Endometrial microvascular endothelial cells (primary cell): ENCODE results near the gene MEIS2. TPM values are rescaled to one million over a fixed set of nuclear protein-coding genes. Genes with fewer than 3 reads are reported as not detected.

ENCODE experiments used
- in situ Hi-C: cut with HindIII; loops from 2 replicates; pipeline ENCODE4 v1.10.0; 2017; ENCODE audit warnings: low sequenced_read_pairs, low pct_unique_long_range_greater_than_20kb; ENCODE audit errors: inconsistent ontology term
- total RNA-seq: library from RNA; depleted of rRNA; stranded (reverse); fragments of >200 nt; gene quantifications from one replicate; pipeline ENCODE4 v1.2.3, GENCODE V29; 2015; ENCODE audit errors: inconsistent ontology term

The MEIS2 gene
- total RNA-seq, 1 donor from 2014 or later, result 40.9 TPM

- in situ Hi-C loops, result no loop called here
These were observed 16.7 kb upstream of the MEIS2 start for GRCh38 chr15:37117030-37117429.

DNA sequence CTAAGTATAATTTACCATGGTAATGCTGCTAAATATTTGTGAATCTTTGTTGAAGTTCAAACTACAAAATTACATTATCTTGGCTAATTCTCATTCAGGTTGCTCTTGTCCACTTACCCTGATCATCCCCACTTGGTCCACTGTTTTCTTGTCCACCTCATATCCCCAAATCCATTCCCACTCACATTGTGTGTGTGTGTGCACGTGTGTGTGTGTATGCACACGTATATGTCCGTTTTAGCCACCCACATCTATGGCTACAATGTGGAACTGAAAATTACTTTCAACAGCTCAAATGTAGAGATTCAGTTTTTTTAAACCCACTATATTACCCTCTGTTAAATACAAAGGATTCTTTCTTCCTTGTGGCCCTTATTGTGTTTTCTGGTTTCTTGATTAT, 15.2 kb upstream of the MEIS2 start:
- in situ Hi-C loops, result no loop called here

DNA sequence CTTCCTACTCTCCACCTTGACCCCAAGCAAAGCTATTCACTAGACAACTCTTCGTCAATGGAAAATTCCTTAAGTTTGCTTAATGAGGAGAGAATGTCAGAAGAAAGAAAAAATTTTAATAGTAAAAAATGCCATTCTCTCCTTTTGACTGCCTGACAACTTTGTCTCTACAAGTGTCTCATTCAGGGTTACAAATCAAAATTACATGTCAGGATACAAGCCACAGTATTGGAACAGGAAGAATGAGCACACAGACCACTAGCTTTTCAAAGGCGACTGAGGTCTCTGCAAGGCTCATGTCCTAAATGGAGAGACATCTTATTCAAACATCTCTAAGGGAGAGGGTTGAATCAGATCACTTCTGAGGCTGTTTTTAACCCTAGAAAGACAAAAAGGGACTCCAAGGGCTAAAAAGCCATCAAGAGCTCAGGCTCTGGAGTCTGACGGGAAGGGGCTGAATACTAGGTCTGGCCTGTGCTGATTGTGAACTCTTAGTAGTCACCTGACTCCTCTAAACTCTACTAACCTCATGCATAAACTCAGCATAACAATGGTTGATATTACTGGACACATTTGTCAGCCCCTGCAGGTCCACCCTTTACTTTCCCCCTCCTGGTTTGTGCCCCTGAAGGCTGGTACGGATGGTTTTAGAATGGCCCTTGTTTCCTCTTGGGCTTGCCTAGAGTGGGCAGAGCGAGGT, 12.8 kb upstream of the MEIS2 start:
- in situ Hi-C loops, result no loop called here

DNA sequence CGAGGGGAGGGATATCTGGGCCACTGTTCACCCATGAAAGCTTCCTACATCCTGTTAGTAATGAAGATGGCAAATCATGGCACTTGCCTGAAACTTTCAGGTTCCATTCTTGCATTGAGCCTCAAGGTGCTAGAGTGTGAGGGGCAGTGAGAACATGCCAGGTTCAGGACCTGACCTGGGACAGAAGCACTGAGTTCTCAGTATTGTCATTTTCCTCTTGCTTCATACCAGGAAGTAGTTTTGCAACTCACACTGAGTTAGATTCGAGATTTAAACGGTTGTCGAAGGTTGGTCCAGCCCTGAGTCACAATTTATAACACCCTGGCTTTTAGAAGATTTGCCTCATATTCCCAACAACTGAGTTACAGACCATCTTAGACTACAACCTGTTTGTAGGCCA, 11.8 kb upstream of the MEIS2 start:
- in situ Hi-C loops, result no loop called here

- in situ Hi-C loops, result no loop called here
These were observed 11.0 kb upstream of the MEIS2 start for GRCh38 chr15:37111427-37111717.

DNA sequence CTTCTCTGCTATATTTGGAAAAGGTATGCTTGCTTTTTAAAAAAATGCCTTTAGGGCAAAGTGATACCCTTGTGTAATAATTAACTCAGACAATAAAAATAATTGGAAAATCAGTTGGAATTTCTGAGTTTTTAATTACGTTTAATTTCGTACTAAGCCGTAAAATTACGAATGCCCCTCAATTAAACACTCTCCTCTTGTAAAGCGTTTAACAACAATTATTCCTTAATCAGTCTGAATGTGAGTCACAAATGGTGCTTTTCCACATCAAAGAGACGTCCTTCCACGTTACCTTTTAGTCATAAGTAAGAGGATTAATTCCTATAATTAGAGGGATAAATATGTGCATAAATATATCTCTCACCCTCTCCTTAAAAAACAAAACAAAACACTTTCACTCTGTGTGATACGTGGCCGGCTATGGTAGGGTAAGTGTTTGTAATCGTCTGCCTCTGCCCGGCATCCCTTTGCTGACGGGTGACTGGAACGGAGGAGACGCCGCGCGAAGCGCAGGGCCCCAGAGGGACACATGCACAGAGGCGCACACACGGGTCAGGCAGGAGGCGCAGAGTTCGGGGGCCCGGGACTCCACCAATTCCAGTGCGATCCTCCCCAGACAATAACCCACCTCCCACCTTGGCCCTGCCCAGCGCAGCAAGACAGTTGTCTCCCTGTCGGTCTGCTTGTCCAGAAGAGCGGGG, 9.7 kb upstream of the MEIS2 start:
- in situ Hi-C loops, result no loop called here

- in situ Hi-C loops, result no loop called here
These were observed 9.0 kb upstream of the MEIS2 start for GRCh38 chr15:37109168-37109871.

- in situ Hi-C loops, result no loop called here
These were observed 8.2 kb upstream of the MEIS2 start for GRCh38 chr15:37108381-37109167.

- in situ Hi-C loops, result no loop called here
These were observed 7.5 kb upstream of the MEIS2 start for GRCh38 chr15:37107744-37108380.

- in situ Hi-C loops, result no loop called here
These were observed 6.9 kb upstream of the MEIS2 start for GRCh38 chr15:37107071-37107743.

GRCh38 chr15:37106490-37107001, 6.2 kb upstream of the MEIS2 start:
- in situ Hi-C loops, result no loop called here

GRCh38 chr15:37105889-37106288, 5.5 kb upstream of the MEIS2 start:
- in situ Hi-C loops, result no loop called here

- in situ Hi-C loops, result no loop called here
These were observed 4.7 kb upstream of the MEIS2 start for GRCh38 chr15:37105029-37105428.

DNA sequence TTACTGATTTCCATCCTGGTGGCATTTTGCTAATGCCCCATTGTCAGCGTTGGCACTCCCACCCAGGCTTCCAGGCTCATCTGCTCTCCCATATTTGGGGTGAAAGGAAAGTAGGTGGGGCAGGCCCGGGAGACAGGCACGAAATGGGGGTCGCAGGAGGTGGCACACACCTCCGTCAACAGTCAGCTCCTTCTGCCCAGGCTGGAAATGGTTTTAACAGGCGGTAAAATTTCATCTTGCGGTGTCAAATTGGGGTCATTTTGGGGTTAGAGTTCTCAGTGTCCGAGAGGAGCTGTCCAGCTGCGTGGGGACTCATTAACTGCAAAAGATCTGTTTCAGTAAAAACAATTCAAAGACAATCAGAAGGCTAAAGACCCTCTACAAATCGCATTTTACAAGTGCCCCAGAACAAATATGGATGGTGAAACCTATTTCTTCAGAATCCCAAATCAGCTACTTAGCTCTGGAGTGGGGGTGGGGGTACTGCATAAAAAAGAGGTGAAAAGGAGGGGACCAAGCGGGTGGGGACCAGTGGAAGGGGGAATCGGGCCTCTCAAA, 4.2 kb upstream of the MEIS2 start:
- in situ Hi-C loops, result no loop called here

DNA sequence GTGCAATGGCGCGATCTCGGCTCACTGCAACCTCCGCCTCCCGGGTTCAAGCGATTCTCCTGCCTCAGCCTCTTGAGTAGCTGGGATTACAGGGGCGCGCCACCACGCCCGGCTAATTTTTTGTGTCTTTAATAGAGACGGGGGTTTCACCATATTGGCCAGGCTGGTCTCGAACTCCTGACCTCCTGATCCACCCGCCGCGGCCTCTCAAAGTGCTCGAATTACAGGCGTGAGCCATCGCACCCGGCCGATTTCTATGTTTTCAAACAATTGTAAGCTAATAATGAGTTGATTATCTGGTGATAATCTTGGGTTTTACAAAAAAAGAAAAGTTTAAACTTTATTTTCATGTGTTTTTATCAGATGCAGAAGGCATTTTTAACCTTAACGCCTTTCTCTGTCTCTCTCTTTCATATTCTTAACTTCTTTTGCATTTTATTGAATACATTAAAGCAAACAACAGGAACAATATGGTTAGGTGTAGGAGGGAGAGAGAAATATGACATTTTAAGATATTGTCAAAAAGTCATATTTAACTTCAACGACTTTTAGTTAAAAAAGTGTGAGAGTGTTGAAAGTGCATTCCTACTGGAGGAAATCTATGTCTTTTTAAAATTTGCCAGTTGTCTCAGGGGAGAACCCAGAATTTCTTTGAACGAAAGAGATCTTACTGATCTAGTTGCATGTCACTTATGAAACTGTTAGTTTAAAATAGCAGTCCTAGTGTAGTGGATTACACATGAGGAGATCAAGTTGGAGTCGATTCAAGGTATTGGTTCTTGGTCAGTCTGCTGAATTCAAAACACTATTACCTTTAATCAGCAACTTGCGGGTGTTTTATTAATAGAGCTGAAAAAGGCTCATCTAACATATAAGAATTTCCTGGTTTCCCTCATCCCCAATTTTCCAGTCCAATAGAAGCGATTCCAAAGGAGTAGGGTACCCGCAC, 3.4 kb upstream of the MEIS2 start:
- in situ Hi-C loops, result no loop called here

- in situ Hi-C loops, result no loop called here
These were observed 2.8 kb upstream of the MEIS2 start for GRCh38 chr15:37103163-37103435.
